PC-9 (cell line): ENCODE measurements around the gene NELL2.

Source experiments
- CTCF ChIP-seq: fragments of 200-600 bp; sonication (generic); conservative IDR thresholded peaks from 2 replicates; pipeline ENCODE4 v1.6.1; 2017; ENCODE audit warnings: mixed run types, antibody characterized with exemption, mild to moderate bottlenecking, moderate library complexity
- EZH2 ChIP-seq: fragments of 200-600 bp; sonication (generic); IDR thresholded peaks from 2 replicates; pipeline ENCODE4 v1.8.0; 2017; ENCODE audit warnings: antibody characterized with exemption, low read depth

- TF ChIP-seq CTCF (no peak), EZH2 (no peak)
These were observed 12.2 kb downstream of the NELL2 start for GRCh38 chr12:44863867-44864266.
